OCI-LY1 (cell line): ENCODE results near the gene GUCA2B.

Experiments used
- H2AFZ ChIP-seq: fragments of 200-600 bp; sonication (generic), shearing (Covaris generic); 2 replicates; pipeline ENCODE4 v1.6.0; 2014; ENCODE audit warnings: antibody characterized with exemption, mild to moderate bottlenecking, low read length
- H3F3A ChIP-seq: fragments of 200-600 bp; sonication (generic), shearing (Covaris generic); 2 replicates; pipeline ENCODE4 v1.6.0; 2014; ENCODE audit warnings: mild to moderate bottlenecking, antibody characterized with exemption, low read length, moderate library complexity; ENCODE audit not compliant: insufficient read depth
- H3K27ac ChIP-seq: fragments of 200-600 bp; sonication (generic); 2 replicates; pipeline ENCODE4 v1.5.1; 2014; ENCODE audit warnings: low read length, mixed run types, mild to moderate bottlenecking, low read depth; ENCODE audit not compliant: poor library complexity, severe bottlenecking
- H3K27me3 ChIP-seq: fragments of 200-600 bp; sonication (generic); 2 replicates; pipeline ENCODE4 v1.6.0; 2014; ENCODE audit warnings: antibody characterized with exemption, mild to moderate bottlenecking, low read length, moderate library complexity; ENCODE audit not compliant: insufficient read depth
- H3K36me3 ChIP-seq: fragments of 200-600 bp; sonication (generic); 2 replicates; pipeline ENCODE4 v1.6.1; 2014; ENCODE audit warnings: mild to moderate bottlenecking, antibody characterized with exemption, low read length, moderate library complexity, mixed read lengths; ENCODE audit not compliant: insufficient read depth
- H3K4me1 ChIP-seq: fragments of 200-600 bp; sonication (generic); 2 replicates; pipeline ENCODE4 v1.5.1; 2014; ENCODE audit warnings: mild to moderate bottlenecking, low read length, moderate library complexity; ENCODE audit not compliant: insufficient read depth, severe bottlenecking
- H3K4me2 ChIP-seq: fragments of 200-600 bp; sonication (generic), shearing (Covaris generic); 2 replicates; pipeline ENCODE4 v1.6.1; 2014; ENCODE audit warnings: low read length
- H3K4me3 ChIP-seq: fragments of 200-600 bp; sonication (generic); 2 replicates; pipeline ENCODE4 v1.5.1; 2014; ENCODE audit warnings: low read length, low read depth, mild to moderate bottlenecking, mixed read lengths; ENCODE audit not compliant: poor library complexity, severe bottlenecking
- H3K79me2 ChIP-seq: fragments of 200-600 bp; shearing (Covaris generic); 2 replicates; pipeline ENCODE4 v1.6.1; 2016; ENCODE audit warnings: mixed run types, low read length, mixed read lengths; ENCODE audit not compliant: insufficient read depth
- H3K9ac ChIP-seq: fragments of 200-600 bp; sonication (generic), shearing (Covaris generic); 2 replicates; pipeline ENCODE4 v1.6.1; 2014; ENCODE audit warnings: mild to moderate bottlenecking, low read length, mixed read lengths
- H3K9me2 ChIP-seq: fragments of 200-600 bp; sonication (generic), shearing (Covaris generic); 2 replicates; pipeline ENCODE4 v1.6.1; 2014; ENCODE audit warnings: low read depth, mild to moderate bottlenecking, low read length, mixed read lengths
- H3K9me3 ChIP-seq: fragments of 200-600 bp; shearing (Covaris generic); 2 replicates; pipeline ENCODE4 v1.6.1; 2014; ENCODE audit warnings: low read length, mixed read lengths
- H4K20me1 ChIP-seq: fragments of 200-600 bp; sonication (generic), shearing (Covaris generic); 2 replicates; pipeline ENCODE4 v1.6.0; 2016; ENCODE audit warnings: mild to moderate bottlenecking, low read length; ENCODE audit not compliant: insufficient read depth
- CTCF ChIP-seq: fragments of 200-600 bp; sonication (generic), shearing (Covaris generic); IDR thresholded peaks from 2 replicates; pipeline ENCODE4 v1.5.1; 2017; ENCODE audit warnings: mild to moderate bottlenecking, antibody characterized with exemption, low read length, moderate library complexity, mixed read lengths
- EZH2 ChIP-seq: fragments of 200-600 bp; sonication (generic), shearing (Covaris generic); IDR thresholded peaks from 2 replicates; pipeline ENCODE4 v1.8.0; 2017; ENCODE audit warnings: borderline replicate concordance, mixed run types, mild to moderate bottlenecking, antibody characterized with exemption, low read length, moderate library complexity, mixed read lengths

GUCA2B gene

GRCh38 chr1:42144711-42145388, 8.4 kb upstream of the GUCA2B start:
- Histone ChIP-seq H3K27me3 (no peaks in the 10 kb centered on the region; the same call in 1 of the 2 replicates), H3K9ac (no peak overlapping the region), H3F3A (no peaks in the 10 kb centered on the region), H2AFZ (no peak overlapping the region), H4K20me1 (no peaks in the 10 kb centered on the region), H3K36me3 (no peaks in the 10 kb centered on the region), H3K4me3 (no peak overlapping the region), H3K9me2 (no peaks in the 10 kb centered on the region), H3K9me3 (no peaks in the 10 kb centered on the region), H3K4me1 (no peaks in the 10 kb centered on the region), H3K27ac (no peak overlapping the region), H3K79me2 (no peaks in the 10 kb centered on the region), H3K4me2 (no peak overlapping the region)
- no peak for TF ChIP-seq CTCF
- no peak for TF ChIP-seq EZH2

GRCh38 chr1:42145389-42145716, 7.9 kb upstream of the GUCA2B start:
- H3K27ac ChIP-seq, result no peak overlapping the region
- H3K4me3 ChIP-seq, result no peak overlapping the region
- no peaks in the 10 kb centered on the region; the same call in 1 of the 2 replicates for H3K27me3 ChIP-seq
- no peaks in the 10 kb centered on the region for H4K20me1 ChIP-seq
- H3K79me2 ChIP-seq, result no peaks in the 10 kb centered on the region
- H3K9me3 ChIP-seq, result no peaks in the 10 kb centered on the region
- TF ChIP-seq EZH2, result no peak
- TF ChIP-seq CTCF, result no peak
- no peak overlapping the region for H2AFZ ChIP-seq
- H3K4me1 ChIP-seq, result no peaks in the 10 kb centered on the region
- no peaks in the 10 kb centered on the region for H3K36me3 ChIP-seq
- H3K9ac ChIP-seq, result no peak overlapping the region
- H3F3A ChIP-seq, result no peaks in the 10 kb centered on the region
- H3K4me2 ChIP-seq, result no peak overlapping the region
- no peaks in the 10 kb centered on the region for H3K9me2 ChIP-seq

- Histone ChIP-seq H3K4me1 (no peaks in the 10 kb centered on the region), H3K79me2 (no peaks in the 10 kb centered on the region), H4K20me1 (no peaks in the 10 kb centered on the region), H3K27ac (no peak overlapping the region), H3K4me2 (no peak overlapping the region), H3K36me3 (no peaks in the 10 kb centered on the region), H3K9ac (no peak overlapping the region), H3K9me3 (no peaks in the 10 kb centered on the region), H3K9me2 (no peaks in the 10 kb centered on the region), H3F3A (no peaks in the 10 kb centered on the region), H2AFZ (no peak overlapping the region), H3K4me3 (no peak overlapping the region), H3K27me3 (no peaks in the 10 kb centered on the region; the same call in 1 of the 2 replicates)
- no peak for TF ChIP-seq EZH2
- no peak for TF ChIP-seq CTCF
Measured at GRCh38 chr1:42145764-42146625, 7.2 kb upstream of the GUCA2B start.
